Measurements from ENCODE around the gene TGIF1.

Gene TGIF1

DNA sequence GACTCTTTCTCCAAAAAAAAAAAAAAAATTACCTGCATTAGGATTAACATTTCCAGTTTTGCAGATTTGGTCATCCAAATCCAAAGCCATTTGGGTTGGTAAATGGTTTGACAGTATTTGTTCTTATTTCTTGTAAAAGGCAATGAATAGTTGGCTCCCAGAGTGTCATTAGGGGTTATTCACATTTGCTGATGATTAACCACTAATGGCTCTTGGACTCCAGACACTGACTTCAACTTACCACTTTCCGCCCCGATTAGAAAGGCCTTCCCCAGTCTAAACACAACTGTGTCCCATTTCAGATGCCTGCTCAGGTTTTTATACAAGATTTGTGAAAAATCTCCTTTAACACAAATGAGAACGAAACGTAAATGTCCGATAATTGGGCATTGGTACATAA lies 9.6 kb upstream of the TGIF1 start:
- no peak for DNase-seq

DNA sequence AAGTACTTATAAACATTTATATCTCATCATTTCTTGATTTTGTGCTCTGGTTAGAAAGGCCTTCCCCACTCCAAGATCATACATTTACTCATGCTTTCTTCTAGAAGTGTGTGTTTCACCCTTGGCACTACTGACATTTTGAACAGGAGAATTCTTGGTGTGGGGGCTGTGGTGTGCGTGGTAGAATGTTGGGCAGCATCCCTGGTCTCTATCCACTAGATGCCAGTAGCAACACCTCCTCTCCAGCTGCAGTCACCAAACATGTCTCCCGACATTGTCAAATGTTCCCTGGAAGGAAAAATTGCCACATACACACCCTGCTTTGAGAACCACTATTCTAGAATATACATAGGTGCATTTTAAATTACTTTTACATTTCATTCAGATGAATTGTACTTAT lies 8.7 kb upstream of the TGIF1 start:
- DNase-seq, result peak; percentile 14 to 30

DNA sequence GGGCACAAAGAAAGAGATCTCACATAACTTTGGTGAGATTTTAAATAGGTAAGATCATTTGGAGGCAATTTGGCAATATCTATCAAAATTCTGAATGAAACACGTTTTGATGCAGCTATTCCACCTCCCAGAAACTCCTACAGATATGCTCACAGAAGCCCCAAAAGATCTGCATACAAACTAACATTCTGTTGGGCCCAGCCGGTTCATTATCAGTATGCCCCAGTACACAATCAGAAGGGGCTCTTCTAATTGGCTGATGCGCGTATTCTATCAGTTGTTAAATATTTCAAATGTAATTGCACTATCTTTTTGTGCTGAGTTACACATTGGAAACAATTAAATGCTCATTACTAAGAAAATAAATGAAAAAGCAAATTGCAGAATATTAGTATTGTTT lies 7.1 kb upstream of the TGIF1 start:
- no peak for DNase-seq

DNA sequence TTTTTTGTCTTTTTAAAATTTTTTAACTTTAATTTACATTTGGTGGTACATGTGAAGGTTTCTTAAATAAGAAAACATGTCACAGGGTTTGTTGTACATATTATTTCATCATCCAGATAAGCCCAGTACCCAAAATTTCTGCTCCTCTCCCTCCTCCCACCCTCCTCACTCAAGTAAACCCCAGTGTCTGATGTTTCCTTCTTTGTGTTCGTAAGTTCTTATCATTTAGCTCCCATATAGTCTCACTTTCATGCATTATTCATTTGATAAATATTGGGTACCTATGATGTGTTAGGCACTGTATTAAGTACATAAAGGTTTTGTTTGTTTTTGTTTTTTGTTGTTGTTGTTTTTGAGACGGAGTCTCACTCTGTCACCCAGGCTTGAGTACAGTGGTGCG lies 5.7 kb upstream of the TGIF1 start:
- no peak for DNase-seq

DNA sequence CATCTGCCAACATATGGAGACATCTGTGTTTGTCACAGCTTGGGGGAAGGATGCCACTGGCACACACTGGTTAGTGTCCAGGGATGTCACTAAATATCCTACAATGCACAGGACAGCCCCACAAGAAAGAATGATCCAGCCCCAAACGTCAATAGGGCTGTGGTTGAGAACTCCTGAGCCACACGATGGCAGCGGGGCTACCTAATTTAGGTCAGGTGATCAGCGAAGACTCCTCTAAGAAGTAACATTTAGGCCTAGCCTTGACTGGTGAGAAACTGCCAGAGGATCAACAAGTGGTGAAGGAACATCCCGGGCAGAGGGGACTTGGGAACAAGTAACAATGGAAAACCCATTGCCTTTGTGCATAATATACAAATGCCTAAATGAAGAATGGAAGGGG lies 5.0 kb upstream of the TGIF1 start:
- DNase-seq, result no peak

DNA sequence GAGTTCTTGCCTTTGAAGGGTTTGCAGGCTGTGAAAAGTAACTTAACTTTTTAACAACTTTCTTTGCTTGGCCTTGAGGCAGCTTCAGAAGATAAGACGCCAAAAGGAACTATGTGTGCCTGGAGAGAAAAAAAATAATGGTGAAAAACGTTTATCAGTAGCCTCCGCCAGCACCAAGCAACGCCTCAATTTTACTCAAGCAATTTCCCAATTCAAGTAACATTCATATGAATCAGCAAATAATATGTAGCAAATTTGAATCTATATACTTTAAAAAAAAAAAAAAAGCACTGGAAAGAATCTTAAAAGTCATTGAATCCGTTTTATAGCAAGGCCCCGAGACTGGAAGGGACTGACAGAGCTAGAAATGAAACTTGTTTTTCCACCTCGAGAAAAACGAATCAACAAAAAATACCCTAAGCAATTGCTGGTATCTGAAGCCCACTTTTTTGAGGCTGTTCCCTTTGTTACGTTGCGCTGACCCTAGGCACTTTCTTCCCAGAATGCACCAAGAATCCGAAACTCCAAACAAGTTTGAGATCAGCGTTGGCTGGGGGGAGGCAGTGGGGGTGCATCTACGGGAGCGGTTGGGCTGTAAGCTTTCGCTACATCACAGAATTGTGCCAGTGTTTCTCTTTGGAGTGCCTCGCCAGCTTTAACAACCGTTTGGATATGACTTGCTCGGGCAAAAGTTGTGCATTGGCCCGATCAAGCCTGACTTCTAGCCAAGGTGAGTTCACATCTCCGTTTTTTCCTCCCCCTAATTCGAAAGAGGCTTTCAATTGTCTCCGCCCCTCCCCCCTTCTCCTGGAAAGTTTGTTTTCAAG lies 2.7 kb upstream of the TGIF1 start:
- DNase-seq, result peak in 1 of 2 experiments; percentile 36

DNA sequence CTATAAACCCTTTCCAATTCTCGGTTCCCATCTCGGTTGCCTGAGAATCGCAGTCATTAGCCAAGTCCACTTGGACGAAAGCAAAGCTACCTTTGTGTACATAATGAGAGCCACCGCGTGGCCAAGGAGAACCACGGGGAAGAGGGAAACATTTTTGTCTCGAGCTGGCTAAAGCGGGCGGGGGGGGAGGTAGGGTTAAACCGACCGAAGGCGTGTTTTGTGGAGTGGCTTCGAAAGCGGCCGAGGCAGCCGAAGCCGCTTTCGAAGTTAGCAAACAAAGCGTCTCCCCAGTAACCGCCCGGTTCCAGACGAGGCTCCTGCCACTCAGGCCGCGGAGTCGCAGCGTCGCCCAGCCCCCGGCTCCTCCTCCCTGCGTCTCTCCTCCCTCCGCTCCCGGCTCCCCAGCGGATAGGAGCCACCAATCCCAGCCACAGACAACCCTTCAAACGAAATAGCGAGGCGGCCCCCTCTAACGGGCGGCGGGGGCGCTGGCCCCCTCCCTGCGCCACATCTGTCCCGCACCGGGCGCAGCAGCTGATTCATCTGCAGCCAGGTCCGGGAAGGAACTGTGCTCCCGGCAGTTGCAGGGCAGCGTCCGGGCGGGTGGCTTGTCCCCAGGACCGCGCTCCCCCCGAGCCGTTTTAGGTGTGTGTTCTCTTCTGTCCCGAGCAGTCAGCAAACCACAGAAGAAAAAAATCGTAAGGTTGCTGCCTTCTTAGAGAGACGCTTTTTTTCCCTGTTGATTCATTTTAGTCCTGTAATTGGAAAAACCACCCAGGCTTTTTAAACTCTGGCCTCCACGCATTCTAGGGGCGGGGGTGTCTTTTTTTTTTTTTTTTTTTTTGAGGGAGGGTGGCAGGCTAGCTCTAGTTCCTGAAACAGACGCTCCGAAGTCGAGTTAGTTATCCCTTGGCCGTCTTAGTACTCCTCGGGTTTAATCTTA lies 1.8 kb upstream of the TGIF1 start:
- DNase-seq, result peak; percentile 94 to 96

DNA sequence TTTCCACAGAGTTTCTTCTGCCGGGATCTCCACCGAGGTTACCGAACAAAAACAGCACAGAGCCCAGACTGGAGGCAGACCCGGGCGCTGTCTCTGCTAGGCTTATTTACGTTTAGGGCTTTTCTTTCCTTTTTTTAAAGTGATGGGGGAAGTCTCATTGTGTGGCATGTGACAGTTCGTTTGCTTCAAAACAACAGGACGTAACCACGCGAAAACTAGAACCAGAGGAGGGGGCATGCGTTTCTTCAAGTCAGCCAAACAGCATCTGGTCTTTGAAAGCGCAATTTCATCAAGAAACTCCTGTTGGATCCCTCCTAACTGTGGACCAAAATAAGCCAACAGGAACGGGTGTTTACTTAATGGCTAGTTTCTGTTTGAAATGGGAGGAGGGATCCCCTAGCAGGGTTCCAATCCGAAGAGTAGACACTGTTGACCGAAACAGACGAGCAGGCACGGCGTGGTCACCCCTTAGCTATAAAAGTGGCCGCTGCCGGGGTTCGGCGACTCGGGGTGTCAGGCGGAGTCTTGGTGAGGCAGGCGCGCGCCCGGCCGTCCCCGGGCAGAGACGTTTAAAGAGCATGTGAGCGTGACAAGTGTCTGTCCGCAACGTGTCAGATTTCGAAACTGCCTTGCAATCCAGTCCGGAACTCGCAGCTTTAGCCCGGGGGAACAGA lies 997 bp upstream of the TGIF1 start:
- peak; percentile 42 to 77 for DNase-seq

DNA sequence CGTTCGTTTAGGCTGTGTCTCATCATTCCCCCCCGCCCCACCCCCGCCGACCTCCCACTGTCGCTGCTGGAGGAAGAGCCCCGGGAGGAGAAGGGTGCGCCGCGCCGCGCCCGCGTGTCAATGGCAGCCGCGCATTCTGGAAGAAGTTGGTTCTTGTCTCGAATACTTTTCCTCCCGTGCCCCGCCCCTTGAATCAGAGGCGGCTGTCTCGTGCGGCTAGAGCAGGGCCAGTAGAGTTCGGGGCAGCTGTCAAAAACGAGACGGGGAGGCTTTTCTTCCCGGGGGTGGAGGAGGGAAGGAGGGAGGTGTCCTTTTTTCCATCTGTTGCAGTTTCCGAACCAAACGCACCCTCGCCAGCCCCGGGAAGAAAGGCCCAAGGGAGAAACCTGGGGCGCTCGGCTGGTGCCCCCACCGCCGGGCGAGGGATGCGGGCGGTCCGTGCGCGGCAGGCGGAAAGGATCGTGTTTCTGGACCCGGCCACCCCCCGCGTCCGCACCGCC lies 410 bp upstream of the TGIF1 start:
- DNase-seq, result peak in 1 of 2 experiments; percentile 47

DNA sequence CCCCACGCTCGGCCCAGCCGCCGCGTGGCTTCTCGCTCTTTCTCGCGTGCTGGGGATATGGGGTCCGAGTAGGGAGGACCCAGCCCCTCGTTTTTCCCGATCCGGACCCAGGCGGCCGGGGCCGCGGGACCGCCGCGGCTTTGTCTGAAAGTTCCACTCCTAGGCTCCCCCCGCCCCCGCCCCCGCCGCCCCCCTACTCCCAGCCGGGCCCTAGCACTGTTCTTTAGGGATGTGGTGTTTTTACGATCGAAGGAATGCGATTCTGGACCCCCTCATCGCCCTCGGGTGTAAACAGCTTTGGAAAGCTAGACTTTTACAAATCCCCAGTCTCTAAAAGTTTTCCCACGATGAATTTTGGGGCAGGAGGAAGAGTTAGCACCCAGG lies 819 bp downstream of the TGIF1 start:
- no peak for DNase-seq

DNA sequence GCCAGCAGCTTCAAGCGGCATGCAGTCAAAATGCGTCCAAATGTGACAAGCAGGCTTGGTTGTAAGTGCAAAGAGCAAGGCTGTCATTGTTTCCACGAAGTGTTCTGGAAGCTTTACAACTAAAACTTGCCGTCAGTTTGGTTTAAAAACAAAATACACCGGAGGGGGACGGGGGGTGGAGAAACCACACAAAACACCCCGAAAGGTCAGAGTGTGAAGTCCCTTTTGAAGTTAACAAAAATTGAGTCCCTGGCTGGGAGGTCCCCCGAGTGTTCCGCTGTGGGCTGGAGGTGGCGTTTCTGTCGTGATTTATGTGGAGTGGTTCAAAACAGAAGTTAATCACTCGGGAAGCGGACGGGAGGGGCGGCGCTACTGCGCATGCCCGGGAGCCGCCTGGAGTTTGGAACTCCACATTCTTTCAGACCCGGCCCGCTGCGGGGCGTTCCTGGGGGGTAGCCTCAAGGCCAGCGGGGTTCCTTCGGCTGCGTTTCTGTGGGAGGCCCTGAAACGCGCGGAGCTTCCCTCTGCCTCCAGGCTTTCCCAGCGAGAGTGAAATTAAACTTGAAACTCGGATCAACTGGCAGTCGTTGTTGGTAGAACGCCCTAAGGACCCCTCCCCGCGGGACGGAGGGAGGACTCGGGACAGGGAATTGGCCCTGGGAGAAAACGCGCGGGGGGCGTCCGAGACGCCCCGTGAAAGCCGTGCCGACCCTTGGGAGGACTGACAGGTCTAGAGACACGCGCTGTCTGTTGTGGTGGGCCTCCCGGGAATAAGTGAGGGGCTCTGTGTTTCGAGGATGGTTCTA lies 1.4 kb downstream of the TGIF1 start:
- peak; percentile 46 to 60 for DNase-seq

DNA sequence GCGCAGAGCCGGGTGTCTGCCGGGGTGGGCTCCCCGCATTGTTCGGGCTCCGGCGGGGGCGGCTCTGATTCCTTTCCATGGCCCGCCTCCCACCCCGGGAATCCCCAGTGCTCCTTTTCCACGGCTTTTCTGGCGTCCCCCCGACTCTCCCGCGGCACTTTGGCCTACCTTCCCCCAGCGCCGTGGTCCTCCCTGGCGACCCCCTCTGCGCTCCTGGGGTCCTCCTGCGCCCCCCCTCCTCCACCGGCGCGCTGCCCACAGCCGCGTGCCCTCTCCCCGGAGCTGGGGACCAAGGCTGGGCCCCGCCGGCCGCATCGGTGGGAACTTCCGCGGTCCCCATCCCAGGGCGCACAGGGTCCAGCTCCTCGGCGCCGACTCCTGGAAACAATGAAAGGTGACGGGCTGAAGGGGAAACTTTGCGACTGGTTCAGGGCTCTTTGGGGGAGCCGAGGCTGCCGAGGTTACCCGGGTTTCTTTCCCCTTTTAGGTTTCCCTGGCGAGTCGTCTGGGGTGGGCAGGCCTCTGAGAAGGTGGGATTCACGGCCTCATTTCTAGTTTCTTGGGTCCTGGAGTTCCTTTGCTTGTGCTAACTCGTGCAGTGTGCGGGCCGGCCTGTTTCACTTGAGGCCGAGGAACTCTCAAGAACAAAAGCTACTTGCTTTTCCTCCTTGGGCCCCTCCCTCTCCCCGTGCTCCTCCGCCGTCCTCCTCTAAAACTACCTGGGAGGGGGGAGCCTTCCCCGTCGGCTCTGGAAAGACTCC lies 2.2 kb downstream of the TGIF1 start:
- DNase-seq, result peak in 1 of 2 experiments; percentile 12

DNA sequence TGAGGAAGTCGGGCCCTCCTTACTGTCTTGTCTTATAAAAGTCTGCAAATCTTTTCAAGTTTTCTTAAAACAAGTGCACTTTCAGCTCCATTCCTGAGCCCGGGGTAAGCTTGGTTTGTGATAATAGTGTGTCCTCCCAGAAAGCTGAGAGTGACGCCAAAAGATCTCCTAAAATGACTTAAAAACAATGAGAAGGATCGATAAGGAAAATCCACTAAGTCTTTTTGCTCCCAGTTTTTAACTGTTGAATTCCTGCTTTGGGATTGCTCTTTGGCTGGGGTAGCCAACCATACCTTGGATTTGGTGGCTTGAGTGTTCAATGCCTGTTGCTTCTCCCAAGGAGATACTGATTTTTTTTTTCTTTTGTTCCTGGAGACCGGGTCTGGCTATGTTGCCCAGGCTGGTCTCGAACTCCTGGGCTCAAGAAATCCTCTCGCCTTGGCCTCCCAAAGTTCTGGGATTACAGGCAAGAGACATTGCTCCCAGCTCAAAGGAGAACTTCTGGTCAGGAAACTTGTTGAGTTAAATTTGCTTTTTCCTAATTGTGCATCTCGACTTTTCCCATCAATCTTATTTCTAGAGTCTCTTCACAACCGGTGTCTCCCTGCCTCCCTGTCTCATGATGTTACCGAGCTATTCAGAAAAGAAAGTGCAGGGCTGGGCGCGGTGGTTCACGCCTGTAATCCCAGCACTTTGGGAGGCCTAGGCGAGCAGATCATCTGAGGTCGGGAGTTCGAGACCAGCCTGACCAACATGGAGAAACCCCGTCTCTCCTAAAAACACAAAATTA lies 3.0 kb downstream of the TGIF1 start:
- DNase-seq, result no peak

DNA sequence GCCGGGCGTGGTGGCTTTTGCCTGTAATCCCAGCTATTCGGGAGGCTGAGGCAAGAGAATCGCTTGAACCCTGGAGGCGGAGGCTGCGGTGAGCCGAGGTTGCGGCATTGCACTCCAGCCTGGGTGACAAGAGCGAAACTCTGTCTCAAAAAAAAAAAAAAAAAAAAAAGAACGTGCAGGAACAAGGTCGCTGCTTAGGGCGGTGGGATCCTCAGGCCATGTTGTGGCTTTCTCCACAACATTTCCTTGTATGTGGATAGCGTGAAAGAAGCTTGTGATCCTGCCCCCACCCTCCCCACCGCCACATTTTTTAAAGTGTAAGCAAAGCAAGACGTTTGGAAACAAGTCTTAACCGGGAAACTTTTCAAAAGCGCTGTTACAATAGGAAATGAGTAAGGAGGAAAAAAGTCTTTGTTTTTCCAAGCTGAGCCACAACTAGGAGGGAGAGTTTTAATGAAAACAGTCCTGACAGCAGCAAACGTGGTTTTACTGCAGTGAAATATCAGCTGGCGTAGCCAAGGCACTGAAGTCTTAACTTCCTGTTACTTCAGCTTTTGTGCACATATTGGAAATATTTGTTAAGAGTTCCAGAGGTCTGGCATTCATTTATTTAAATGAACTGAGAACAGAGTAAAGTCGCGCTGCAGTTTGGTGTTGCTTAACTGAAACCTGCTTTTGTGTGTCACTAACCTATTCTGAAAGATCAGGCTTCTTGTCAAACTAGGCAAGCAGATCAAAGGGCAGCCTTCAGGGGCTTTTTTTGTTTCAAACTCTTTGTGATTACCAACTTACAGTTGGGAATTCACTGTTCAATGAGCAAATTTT lies 3.8 kb downstream of the TGIF1 start:
- DNase-seq, result peak in 1 of 2 experiments; percentile 19

DNA sequence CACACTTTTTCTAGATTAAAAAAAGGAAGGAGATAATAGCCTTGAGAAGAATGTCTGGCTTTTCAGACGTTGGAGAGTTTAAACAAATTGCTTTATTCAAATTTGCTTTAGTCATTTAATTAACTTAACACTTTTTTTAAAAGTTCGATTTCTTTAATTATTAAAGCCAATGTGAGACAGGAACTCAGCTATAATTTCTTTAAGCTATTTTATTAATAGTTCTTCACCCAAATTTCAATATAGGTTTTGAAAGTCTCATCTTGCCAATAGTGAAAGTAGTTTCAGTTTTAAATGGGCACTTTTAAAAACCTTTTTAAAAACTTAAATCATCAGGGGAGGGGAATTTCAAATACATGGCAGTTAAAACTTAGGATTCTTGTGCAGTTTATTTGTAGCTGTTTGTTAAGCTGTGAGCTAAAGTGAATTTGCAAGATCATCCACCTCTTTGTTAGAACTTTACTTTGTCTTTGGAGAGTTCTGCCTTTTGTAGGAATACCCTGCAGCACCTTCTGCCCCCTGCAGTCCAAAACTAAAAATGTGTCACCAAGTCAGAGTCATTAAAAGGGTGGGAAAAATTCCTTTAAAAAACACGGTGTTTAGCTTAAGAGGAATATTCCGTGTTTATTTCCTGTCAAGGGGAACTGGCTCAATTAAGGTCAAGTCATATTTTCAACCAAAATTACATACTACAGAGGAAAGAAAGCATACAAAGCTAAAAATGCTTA lies 4.6 kb downstream of the TGIF1 start:
- peak; percentile 30 to 58 for DNase-seq

DNA sequence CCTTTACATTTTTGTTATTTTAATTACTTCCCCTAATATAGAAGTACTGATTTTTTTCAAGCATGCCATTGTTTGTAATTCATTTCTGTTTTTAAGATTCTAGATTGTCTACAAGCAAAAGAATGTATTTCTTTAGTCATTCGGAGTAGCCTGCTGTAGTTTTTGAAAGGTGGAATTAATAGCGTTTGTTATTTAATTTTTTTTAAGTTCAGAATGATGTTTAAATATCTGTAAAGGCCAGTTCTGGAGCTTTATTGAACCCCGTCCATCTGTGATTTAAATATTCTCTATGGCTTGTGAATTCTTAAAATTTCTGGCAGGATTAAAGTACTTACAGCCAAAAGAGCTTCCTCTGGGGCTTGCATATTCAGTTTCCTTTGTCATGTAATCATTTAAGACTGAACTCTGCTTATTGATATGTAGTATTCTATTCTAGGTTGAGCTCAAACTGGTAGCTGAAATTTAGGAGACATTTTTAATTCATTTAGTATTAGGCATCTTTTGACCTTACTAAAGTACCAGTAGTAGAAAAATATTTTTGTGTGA lies 5.2 kb downstream of the TGIF1 start:
- no peak for DNase-seq

DNA sequence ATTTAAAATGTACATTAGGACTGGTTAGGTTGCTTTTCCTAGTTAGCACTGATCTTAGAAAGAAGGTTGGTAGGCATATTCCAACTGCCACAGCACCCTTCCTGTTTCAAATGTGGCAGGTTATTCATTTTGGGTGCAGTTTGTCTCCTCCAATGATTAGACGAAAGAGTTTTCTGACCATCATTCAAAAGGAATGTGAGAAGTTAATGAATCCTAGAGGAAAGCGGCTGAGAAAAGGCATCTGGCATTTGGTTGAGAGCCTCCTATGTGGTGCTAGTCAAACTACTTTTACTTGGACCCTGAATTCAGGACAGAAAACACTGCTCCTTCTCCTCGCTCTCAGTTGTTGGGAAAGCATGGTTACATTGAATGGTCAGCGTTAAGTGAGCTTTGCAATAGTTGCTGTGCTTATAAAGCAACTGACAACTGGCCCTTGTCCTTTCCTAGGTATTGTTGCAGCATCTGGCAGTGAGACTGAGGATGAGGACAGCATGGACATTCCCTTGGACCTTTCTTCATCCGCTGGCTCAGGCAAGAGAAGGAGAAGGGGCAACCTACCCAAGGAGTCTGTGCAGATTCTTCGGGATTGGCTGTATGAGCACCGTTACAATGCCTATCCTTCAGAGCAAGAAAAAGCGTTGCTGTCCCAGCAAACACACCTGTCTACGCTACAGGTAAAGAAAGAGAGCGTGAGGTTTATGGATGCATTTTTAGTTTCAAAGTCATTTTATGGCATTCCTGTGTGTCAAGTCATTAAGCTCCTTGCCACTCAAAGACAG lies 6.1 kb downstream of the TGIF1 start:
- DNase-seq, result peak in 1 of 2 experiments; percentile 4

DNA sequence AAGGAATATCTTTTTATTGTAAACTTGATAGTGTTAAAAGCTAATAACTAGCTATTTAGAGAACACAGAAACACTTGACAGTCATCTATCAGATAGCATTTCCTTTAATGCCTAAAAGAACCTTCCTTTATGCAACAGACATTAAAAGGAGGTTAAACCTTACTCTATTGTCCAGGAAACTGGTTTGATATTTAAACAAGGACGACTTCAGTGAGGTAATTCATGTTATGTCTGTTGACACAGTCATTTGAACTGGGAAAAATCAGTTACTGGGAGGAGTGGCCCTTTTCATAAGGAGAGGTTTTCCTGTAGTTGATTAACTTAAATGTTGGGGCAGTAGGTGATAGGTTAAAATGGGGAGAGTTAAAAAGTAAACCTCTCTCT lies 6.7 kb downstream of the TGIF1 start:
- DNase-seq, result peak; percentile 32 to 74
